ENCODE measurements around the gene STN1.
"Not testable (repeated sequence)": the region's sequence is repeated elsewhere in the genome, so short reads cannot be mapped to it uniquely, and the experiment has no call there.

Gene STN1

DNA sequence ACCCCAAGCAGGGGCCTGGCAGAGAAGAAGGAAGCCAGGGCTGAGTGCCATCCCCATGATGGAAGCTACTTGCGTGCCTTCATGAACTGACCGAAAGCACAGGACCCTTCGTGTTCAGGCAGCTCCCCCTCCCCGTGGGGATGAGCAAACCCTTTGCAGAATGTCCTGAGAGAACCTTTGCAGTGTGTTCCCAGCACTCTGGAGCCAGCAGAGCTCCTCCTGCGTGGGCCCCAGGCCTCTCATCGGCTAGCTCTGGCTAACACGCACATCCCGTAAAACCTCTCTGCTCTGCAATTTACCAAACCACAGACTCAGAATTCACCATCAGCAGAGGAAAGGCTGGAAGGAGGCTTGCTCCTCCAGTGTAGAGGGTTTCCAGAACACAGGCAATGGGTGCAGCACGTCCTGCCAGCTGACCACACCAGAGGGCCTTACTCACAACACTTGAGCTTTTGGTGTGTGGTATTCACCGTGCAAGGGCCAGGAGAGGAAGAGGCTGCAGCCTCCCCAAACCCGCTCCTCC lies 65.7 kb downstream of the STN1 start:
- Histone ChIP-seq H3K4me1 (ENCODE audit: control insufficient read depth, insufficient read depth, low read length) (peaks cover 10% of the 10 kb centered on the region), H3K9me3 (ENCODE audit: control insufficient read depth, insufficient read depth, low read length) (no peaks in the 10 kb centered on the region), H3K9ac (ENCODE audit: low read depth, low read length) (no peak overlapping the region), H3K27me3 (ENCODE audit: control insufficient read depth, insufficient read depth, low read length) (peaks cover 39% of the 10 kb centered on the region), H3K36me3 (ENCODE audit: control insufficient read depth, insufficient read depth, low read length) (no peaks in the 10 kb centered on the region), H3K27ac (ENCODE audit: low read depth, low read length) (no peak overlapping the region), H3K4me3 (ENCODE audit: low read depth, low read length) (no peak overlapping the region)

GRCh38 chr10:103851261-103851660 lies 66.7 kb downstream of the STN1 start:
- Histone ChIP-seq H3K36me3 (ENCODE audit: control insufficient read depth, insufficient read depth, low read length) (no peaks in the 10 kb centered on the region), H3K4me3 (ENCODE audit: low read depth, low read length) (no peak overlapping the region), H3K4me1 (ENCODE audit: control insufficient read depth, insufficient read depth, low read length) (peaks cover 9% of the 10 kb centered on the region), H3K9me3 (ENCODE audit: control insufficient read depth, insufficient read depth, low read length) (no peaks in the 10 kb centered on the region), H3K27me3 (ENCODE audit: control insufficient read depth, insufficient read depth, low read length) (peaks cover 29% of the 10 kb centered on the region), H3K27ac (ENCODE audit: low read depth, low read length) (no peak overlapping the region), H3K9ac (ENCODE audit: low read depth, low read length) (no peak overlapping the region)

DNA sequence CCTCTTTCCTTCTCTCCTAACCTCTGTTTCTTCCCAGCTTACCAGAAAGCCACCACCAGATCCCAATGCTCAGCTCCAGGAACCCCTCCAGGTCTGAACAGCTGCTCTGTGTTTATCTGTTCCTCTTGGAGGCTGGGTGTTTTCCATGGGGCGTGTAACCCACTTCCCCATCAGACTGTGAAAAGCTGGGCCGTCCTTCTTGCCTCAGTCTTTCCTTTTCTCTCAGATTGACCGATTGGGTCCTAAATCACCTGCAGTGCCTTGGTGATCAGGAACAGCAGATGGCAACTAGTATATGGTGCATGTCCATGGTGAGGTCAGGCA lies 67.5 kb downstream of the STN1 start:
- Histone ChIP-seq H3K9ac (ENCODE audit: low read depth, low read length) (no peak overlapping the region), H3K4me1 (ENCODE audit: control insufficient read depth, insufficient read depth, low read length) (peaks cover 6% of the 10 kb centered on the region), H3K27ac (ENCODE audit: low read depth, low read length) (no peak overlapping the region), H3K36me3 (ENCODE audit: control insufficient read depth, insufficient read depth, low read length) (no peaks in the 10 kb centered on the region), H3K27me3 (ENCODE audit: control insufficient read depth, insufficient read depth, low read length) (peaks cover 25% of the 10 kb centered on the region), H3K4me3 (ENCODE audit: low read depth, low read length) (no peak overlapping the region), H3K9me3 (ENCODE audit: control insufficient read depth, insufficient read depth, low read length) (no peaks in the 10 kb centered on the region)

- no peaks in the 10 kb centered on the region for H3K9me3 ChIP-seq (ENCODE audit: control insufficient read depth, insufficient read depth, low read length)
- peaks cover 24% of the 10 kb centered on the region for H3K27me3 ChIP-seq (ENCODE audit: control insufficient read depth, insufficient read depth, low read length)
- peaks cover 6% of the 10 kb centered on the region for H3K4me1 ChIP-seq (ENCODE audit: control insufficient read depth, insufficient read depth, low read length)
- no peak overlapping the region for H3K9ac ChIP-seq (ENCODE audit: low read depth, low read length)
- no peak overlapping the region for H3K4me3 ChIP-seq (ENCODE audit: low read depth, low read length)
- H3K36me3 ChIP-seq (ENCODE audit: control insufficient read depth, insufficient read depth, low read length), result no peaks in the 10 kb centered on the region
- H3K27ac ChIP-seq (ENCODE audit: low read depth, low read length), result no peak overlapping the region
Measured at GRCh38 chr10:103849880-103850571, 68.0 kb downstream of the STN1 start.

DNA sequence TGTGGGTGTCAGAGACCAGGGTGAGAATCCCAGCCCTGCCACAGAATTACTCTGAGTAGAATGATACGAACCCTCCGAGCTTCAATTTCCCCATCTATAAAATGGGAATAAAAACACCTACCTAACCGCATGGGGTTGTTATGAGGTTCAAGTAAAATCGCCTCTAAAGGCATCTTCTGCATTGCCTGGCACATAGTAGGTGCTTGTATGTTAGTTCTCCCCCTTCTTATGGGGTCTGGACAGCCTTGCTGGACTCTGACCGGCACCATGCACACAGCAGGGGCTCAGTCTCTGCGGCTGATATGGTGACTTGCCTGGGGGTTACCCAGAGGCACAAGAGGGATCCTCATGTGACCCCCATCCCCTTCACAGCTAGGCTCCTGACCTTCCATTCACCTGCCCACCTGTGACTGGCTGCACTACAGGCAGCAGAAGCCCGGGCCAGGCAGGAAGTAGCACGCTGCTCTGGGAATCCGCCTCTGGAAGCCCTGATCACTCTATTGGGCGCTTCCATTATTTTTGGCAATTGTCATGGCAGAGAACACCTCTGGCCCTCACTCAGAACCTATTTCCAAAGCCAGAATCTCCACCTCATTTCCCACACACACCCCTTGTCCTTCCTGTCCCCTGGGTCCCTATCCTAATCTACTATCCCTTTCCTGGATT lies 68.6 kb downstream of the STN1 start:
- H3K9me3 ChIP-seq (ENCODE audit: control insufficient read depth, insufficient read depth, low read length), result no peaks in the 10 kb centered on the region
- no peaks in the 10 kb centered on the region for H3K36me3 ChIP-seq (ENCODE audit: control insufficient read depth, insufficient read depth, low read length)
- H3K9ac ChIP-seq (ENCODE audit: low read depth, low read length), result no peak overlapping the region
- no peak overlapping the region for H3K4me3 ChIP-seq (ENCODE audit: low read depth, low read length)
- H3K27ac ChIP-seq (ENCODE audit: low read depth, low read length), result no peak overlapping the region
- peaks cover 17% of the 10 kb centered on the region for H3K27me3 ChIP-seq (ENCODE audit: control insufficient read depth, insufficient read depth, low read length)
- peaks cover 5% of the 10 kb centered on the region for H3K4me1 ChIP-seq (ENCODE audit: control insufficient read depth, insufficient read depth, low read length)

GRCh38 chr10:103847909-103848468 lies 70.0 kb downstream of the STN1 start:
- no peaks in the 10 kb centered on the region for H3K36me3 ChIP-seq (ENCODE audit: control insufficient read depth, insufficient read depth, low read length)
- H3K27ac ChIP-seq (ENCODE audit: low read depth, low read length), result no peak overlapping the region
- H3K4me3 ChIP-seq (ENCODE audit: low read depth, low read length), result no peak overlapping the region
- peaks cover 3% of the 10 kb centered on the region for H3K27me3 ChIP-seq (ENCODE audit: control insufficient read depth, insufficient read depth, low read length)
- no peak overlapping the region for H3K9ac ChIP-seq (ENCODE audit: low read depth, low read length)
- no peaks in the 10 kb centered on the region for H3K9me3 ChIP-seq (ENCODE audit: control insufficient read depth, insufficient read depth, low read length)
- H3K4me1 ChIP-seq (ENCODE audit: control insufficient read depth, insufficient read depth, low read length), result no peaks in the 10 kb centered on the region; the same call in 1 of the 2 replicates

DNA sequence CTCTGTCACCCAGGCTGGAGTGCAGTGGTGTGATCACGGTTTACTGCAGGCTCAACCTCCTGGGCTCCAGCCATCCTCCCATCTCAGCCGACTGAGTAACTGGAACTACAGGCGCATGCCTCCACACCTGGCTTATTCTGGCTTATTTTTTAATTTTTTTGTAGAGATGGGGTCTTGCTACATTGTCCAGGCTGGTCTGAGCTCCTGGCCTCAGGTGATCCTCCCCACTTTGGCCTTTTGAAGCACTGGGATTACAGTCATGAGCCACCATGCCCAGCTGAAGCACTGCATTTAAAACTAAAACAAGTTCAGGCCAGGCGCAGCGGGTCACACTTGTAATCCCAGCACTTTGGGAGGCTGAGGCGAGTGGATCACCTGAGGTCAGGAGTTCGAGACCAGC lies 70.6 kb downstream of the STN1 start:
- Histone ChIP-seq H3K27ac (ENCODE audit: low read depth, low read length) (no peak overlapping the region), H3K9ac (ENCODE audit: low read depth, low read length) (no peak overlapping the region), H3K4me3 (ENCODE audit: low read depth, low read length) (no peak overlapping the region), H3K27me3 (ENCODE audit: control insufficient read depth, insufficient read depth, low read length) (no peaks in the 10 kb centered on the region), H3K9me3 (ENCODE audit: control insufficient read depth, insufficient read depth, low read length) (no peaks in the 10 kb centered on the region), H3K36me3 (ENCODE audit: control insufficient read depth, insufficient read depth, low read length) (no peaks in the 10 kb centered on the region), H3K4me1 (ENCODE audit: control insufficient read depth, insufficient read depth, low read length) (no peaks in the 10 kb centered on the region; the same call in 1 of the 2 replicates)

DNA sequence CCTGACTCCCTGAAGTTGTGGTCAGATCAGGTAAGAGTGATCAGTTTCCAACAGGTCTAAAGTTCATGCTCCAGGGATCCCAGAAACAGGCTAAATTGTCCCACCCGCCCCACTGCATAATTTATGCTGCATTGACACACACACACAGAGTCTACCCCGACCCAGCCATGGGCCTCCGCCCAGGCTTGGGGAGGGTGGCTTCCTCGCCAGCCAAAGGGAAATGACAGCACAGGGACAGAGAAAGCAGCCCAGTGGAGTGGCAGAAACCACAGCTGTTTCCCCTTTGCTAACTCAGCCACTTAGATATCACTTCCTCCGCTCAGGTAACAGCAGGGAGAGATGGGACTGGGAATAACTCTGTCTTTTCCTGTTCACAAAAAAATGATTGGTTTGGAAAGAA lies 72.0 kb downstream of the STN1 start:
- Histone ChIP-seq H3K9me3 (ENCODE audit: control insufficient read depth, insufficient read depth, low read length) (no peaks in the 10 kb centered on the region), H3K9ac (ENCODE audit: low read depth, low read length) (no peak overlapping the region)

GRCh38 chr10:103845346-103845745 lies 72.6 kb downstream of the STN1 start:
- not testable (repeated sequence) for H3K36me3 ChIP-seq (ENCODE audit: control insufficient read depth, insufficient read depth, low read length); H3K27me3 ChIP-seq (ENCODE audit: control insufficient read depth, insufficient read depth, low read length); H3K9me3 ChIP-seq (ENCODE audit: control insufficient read depth, insufficient read depth, low read length); H3K9ac ChIP-seq (ENCODE audit: low read depth, low read length); H3K27ac ChIP-seq (ENCODE audit: low read depth, low read length); H3K4me3 ChIP-seq (ENCODE audit: low read depth, low read length)
- H3K4me1 ChIP-seq (ENCODE audit: control insufficient read depth, insufficient read depth, low read length), result peaks cover 11% of the 10 kb centered on the region

More for the DNA sequence above, 72.0 kb downstream of the STN1 start:
- Histone ChIP-seq H3K27ac (ENCODE audit: low read depth, low read length) (no peak overlapping the region), H3K27me3 (ENCODE audit: control insufficient read depth, insufficient read depth, low read length) (no peaks in the 10 kb centered on the region), H3K4me3 (ENCODE audit: low read depth, low read length) (no peak overlapping the region), H3K36me3 (ENCODE audit: control insufficient read depth, insufficient read depth, low read length) (no peaks in the 10 kb centered on the region), H3K4me1 (ENCODE audit: control insufficient read depth, insufficient read depth, low read length) (peaks cover 5% of the 10 kb centered on the region)

DNA sequence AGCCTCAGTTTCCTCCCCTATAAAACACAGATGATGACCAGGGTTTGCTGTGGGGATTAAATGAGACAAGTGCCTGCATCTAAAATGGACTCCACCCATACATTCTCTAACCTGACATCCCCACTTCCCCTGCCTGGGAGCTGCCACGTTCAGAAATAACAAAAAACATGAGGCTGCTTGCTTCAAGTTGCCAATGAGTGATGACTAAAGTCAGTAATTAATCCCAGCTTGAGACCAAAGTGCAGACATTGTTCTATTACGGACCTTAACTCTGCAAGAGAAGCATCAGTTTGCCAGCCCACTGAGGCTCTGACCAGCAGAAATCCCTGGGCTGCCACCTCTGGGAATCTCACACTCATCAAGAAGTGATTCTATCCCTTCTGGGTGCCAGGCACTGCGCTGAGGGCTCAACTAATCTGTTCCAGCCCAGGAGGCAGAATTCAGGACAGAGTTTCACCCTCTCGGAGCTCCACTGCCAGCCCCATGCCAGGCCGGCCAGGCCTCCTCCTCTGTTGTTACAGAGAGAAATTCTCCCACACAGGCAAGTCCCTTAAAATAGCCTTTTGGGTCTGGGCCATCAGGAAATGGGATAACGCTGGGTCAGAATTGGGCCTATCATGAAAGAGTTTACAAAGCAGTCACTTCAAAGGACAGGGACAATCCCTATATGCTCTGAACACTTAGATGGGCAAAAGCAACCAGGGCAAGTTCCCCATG lies 74.0 kb downstream of the STN1 start:
- Histone ChIP-seq H3K9me3 (ENCODE audit: control insufficient read depth, insufficient read depth, low read length) (no peaks in the 10 kb centered on the region), H3K4me1 (ENCODE audit: control insufficient read depth, insufficient read depth, low read length) (peaks cover 23% of the 10 kb centered on the region), H3K36me3 (ENCODE audit: control insufficient read depth, insufficient read depth, low read length) (no peaks in the 10 kb centered on the region), H3K27me3 (ENCODE audit: control insufficient read depth, insufficient read depth, low read length) (no peaks in the 10 kb centered on the region), H3K9ac (ENCODE audit: low read depth, low read length) (no peak overlapping the region), H3K4me3 (ENCODE audit: low read depth, low read length) (no peak overlapping the region), H3K27ac (ENCODE audit: low read depth, low read length) (no peak overlapping the region)

- Histone ChIP-seq H3K36me3 (ENCODE audit: control insufficient read depth, insufficient read depth, low read length) (no peaks in the 10 kb centered on the region), H3K4me3 (ENCODE audit: low read depth, low read length) (no peak overlapping the region), H3K9me3 (ENCODE audit: control insufficient read depth, insufficient read depth, low read length) (no peaks in the 10 kb centered on the region), H3K4me1 (ENCODE audit: control insufficient read depth, insufficient read depth, low read length) (peaks cover 26% of the 10 kb centered on the region), H3K27me3 (ENCODE audit: control insufficient read depth, insufficient read depth, low read length) (no peaks in the 10 kb centered on the region), H3K27ac (ENCODE audit: low read depth, low read length) (no peak overlapping the region), H3K9ac (ENCODE audit: low read depth, low read length) (no peak overlapping the region)
Measured at GRCh38 chr10:103843045-103843444, 74.9 kb downstream of the STN1 start.
